Fibroblast of mammary gland (primary cell): ENCODE data around the gene PRKG2.
A peak's percentile ranks its signal among the peaks of the same experiment; 100 is the strongest.

Experiments used
- DNase-seq: peaks from one replicate; pipeline ENCODE4 v3.0.0-alpha.2; 2010; ENCODE audit warnings: low read depth
- H3K4me3 ChIP-seq: 2 replicates; pipeline ENCODE4 v1.5.1; 2011; ENCODE audit warnings: low read depth, mild to moderate bottlenecking, low read length, moderate library complexity; ENCODE audit not compliant: control insufficient read depth
- CTCF ChIP-seq: conservative IDR thresholded peaks from 2 replicates; pipeline ENCODE4 v1.5.1; 2011; ENCODE audit warnings: low read depth, low read length, inconsistent platforms; ENCODE audit not compliant: control insufficient read depth, insufficient read depth

The PRKG2 gene

GRCh38 chr4:81214881-81215868 lies at the start of gene PRKG2:
Gene PRKG2, minus strand, starts transcription at chr4:81215222. Its CDS starts 10,175 bp downstream, at chr4:81205047.
- no peak for DNase-seq
- H3K4me3 ChIP-seq: peak within 1 kb of the TSS; percentile 56
- TF ChIP-seq CTCF: no peak

- peak; percentile 57 for TF ChIP-seq CTCF
- peak; percentile 26 for DNase-seq
- H3K4me3 ChIP-seq: no peak overlapping the region
Measured at GRCh38 chr4:81260443-81261101, 45.5 kb upstream of the PRKG2 start.

GRCh38 chr4:81258841-81259550 lies 44.0 kb upstream of the PRKG2 start:
- H3K4me3 ChIP-seq: no peak overlapping the region
- no peak for TF ChIP-seq CTCF
- no peak for DNase-seq

GRCh38 chr4:81257816-81258215 lies 42.8 kb upstream of the PRKG2 start:
- TF ChIP-seq CTCF: no peak

GRCh38 chr4:81257021-81257420 lies 42.0 kb upstream of the PRKG2 start:
- H3K4me3 ChIP-seq: no peak overlapping the region
- TF ChIP-seq CTCF: no peak
- DNase-seq: peak; percentile 65

More at GRCh38 chr4:81257816-81258215, 42.8 kb upstream of the PRKG2 start:
- no peak overlapping the region for H3K4me3 ChIP-seq
- no peak for DNase-seq
